Measurements from ENCODE around the gene GRIP2.

GRIP2 gene

DNA sequence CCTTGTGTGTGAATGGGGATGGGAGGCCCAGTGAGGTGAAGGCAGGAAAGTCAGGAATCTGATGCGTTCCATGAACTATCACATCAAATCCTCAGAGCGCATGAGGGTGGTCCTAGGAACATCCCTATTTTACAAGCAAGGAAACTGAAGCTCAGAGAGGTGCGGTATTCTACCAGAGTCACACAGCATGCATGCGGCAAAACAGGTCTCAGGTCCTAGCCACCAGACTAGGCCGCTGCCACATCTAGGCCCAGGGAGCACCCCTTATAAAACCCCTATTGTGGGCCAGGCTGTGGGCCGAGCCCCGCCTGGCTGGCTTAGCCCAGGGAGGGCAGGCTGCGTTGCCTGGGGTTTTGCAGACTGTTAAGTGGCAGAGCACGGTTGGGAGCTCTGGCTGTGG lies 17.9 kb upstream of the GRIP2 start:
- TF ChIP-seq CTCF (IDR thresholded peaks at IDR 0.05; ENCODE audit: low read depth, low read length) = no peak
- Histone ChIP-seq H3K36me3 (no peaks in the 10 kb centered on the region), H3K9me3 (no peaks in the 10 kb centered on the region), H3K27me3 (no peaks in the 10 kb centered on the region), H3K4me1 (no peaks in the 10 kb centered on the region), H3K4me3 (ENCODE audit: low read depth, low read length) (no peak overlapping the region)
- no peak for DNase-seq

DNA sequence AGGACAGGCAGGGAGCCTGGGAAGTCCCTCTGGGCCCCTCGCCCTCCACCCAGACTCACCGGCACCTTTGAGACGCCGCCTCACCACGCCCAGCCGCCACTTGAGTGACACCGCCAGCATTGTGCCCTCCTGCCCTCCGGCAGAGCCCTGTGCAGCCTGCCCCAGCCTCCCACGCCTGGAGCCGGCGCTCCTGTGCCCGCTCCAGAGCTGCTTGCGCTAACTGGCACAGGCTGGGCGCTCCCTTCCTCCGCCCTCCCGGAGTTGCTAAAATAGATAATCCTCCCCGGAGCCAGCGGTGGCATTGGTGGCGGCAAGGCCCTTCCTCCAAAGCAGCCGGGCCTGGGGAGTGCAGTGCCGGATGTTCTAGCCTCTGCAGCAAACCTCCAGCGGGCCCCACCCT lies 15.7 kb upstream of the GRIP2 start:
- Histone ChIP-seq H3K9me3 (no peaks in the 10 kb centered on the region), H3K36me3 (no peaks in the 10 kb centered on the region), H3K27me3 (no peaks in the 10 kb centered on the region), H3K4me3 (ENCODE audit: low read depth, low read length) (no peak overlapping the region), H3K4me1 (no peaks in the 10 kb centered on the region)
- no peak for TF ChIP-seq CTCF (IDR thresholded peaks at IDR 0.05; ENCODE audit: low read depth, low read length)
- DNase-seq = peak; percentile 28

GRCh38 chr3:14554715-14555114 lies 14.6 kb upstream of the GRIP2 start:
- no peak for TF ChIP-seq CTCF (IDR thresholded peaks at IDR 0.05; ENCODE audit: low read depth, low read length)
- H3K9me3 ChIP-seq = no peaks in the 10 kb centered on the region
- H3K27me3 ChIP-seq = no peaks in the 10 kb centered on the region

GRCh38 chr3:14553871-14554270 lies 13.7 kb upstream of the GRIP2 start:
- Histone ChIP-seq H3K4me3 (ENCODE audit: low read depth, low read length) (no peak overlapping the region), H3K36me3 (no peaks in the 10 kb centered on the region), H3K9me3 (no peaks in the 10 kb centered on the region), H3K4me1 (no peaks in the 10 kb centered on the region), H3K27me3 (no peaks in the 10 kb centered on the region)
- no peak for DNase-seq
- no peak for TF ChIP-seq CTCF (IDR thresholded peaks at IDR 0.05; ENCODE audit: low read depth, low read length)

More at GRCh38 chr3:14554715-14555114, 14.6 kb upstream of the GRIP2 start:
- no peak for DNase-seq
- Histone ChIP-seq H3K4me1 (no peaks in the 10 kb centered on the region), H3K36me3 (no peaks in the 10 kb centered on the region), H3K4me3 (ENCODE audit: low read depth, low read length) (no peak overlapping the region)

DNA sequence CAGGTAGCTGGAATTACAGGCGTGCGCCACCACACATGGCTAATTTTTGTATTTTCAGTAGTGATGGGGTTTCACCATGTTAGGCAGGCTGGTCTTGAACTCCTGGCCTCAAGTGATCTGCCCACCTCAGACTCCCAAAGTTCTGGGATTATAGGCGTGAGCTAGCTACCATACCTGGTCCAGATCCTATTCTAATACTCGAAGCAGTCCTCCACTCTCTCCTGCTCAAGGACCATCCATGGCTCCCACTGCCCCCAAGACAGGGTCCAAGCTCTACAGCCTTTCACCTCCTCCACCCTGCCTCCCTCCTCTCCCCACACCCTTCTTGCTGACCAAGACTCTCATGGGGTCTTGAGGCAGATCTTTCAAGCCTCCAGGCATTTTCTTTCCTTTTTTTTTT lies 12.6 kb upstream of the GRIP2 start:
- Histone ChIP-seq H3K4me3 (ENCODE audit: low read depth, low read length) (no peak overlapping the region), H3K9me3 (no peaks in the 10 kb centered on the region), H3K4me1 (no peaks in the 10 kb centered on the region), H3K36me3 (no peaks in the 10 kb centered on the region), H3K27me3 (no peaks in the 10 kb centered on the region)
- TF ChIP-seq CTCF (IDR thresholded peaks at IDR 0.05; ENCODE audit: low read depth, low read length) = no peak
- DNase-seq = no peak

GRCh38 chr3:14552041-14552648 lies 12.0 kb upstream of the GRIP2 start:
- no peaks in the 10 kb centered on the region for H3K27me3 ChIP-seq
- H3K4me1 ChIP-seq = no peaks in the 10 kb centered on the region
- DNase-seq = no peak
- H3K9me3 ChIP-seq = no peaks in the 10 kb centered on the region
- no peak overlapping the region for H3K4me3 ChIP-seq (ENCODE audit: low read depth, low read length)
- no peak for TF ChIP-seq CTCF (IDR thresholded peaks at IDR 0.05; ENCODE audit: low read depth, low read length)
- H3K36me3 ChIP-seq = no peaks in the 10 kb centered on the region
